Chondrocyte (in vitro differentiated cells): ENCODE measurements around the gene KIF2A. TPM values are rescaled to one million over a fixed set of nuclear protein-coding genes. Genes with fewer than 3 reads are reported as not detected.
A peak's percentile ranks its signal among the peaks of the same experiment; 100 is the strongest.

Experiments
- DNase-seq: peaks from one replicate; pipeline ENCODE4 v3.0.0; 2021; ENCODE audit warnings: mixed read lengths, low spot score
- H3K27ac Mint-ChIP-seq: one replicate; pipeline ENCODE4 v1.8.0; 2021; ENCODE audit warnings: mild to moderate bottlenecking, moderate library complexity, mixed read lengths; ENCODE audit not compliant: unreplicated experiment
- H3K27me3 Mint-ChIP-seq: 2 replicates; pipeline ENCODE4 v1.8.0; 2021; ENCODE audit warnings: low read depth, mixed read lengths
- H3K36me3 Mint-ChIP-seq: 2 replicates; pipeline ENCODE4 v1.8.0; 2021; ENCODE audit warnings: low read depth, mixed read lengths
- H3K4me1 Mint-ChIP-seq: 2 replicates; pipeline ENCODE4 v1.8.0; 2021; ENCODE audit warnings: low read depth, mild to moderate bottlenecking, mixed read lengths
- H3K4me3 Mint-ChIP-seq: one replicate; pipeline ENCODE4 v1.8.0; 2021; ENCODE audit warnings: mild to moderate bottlenecking, moderate library complexity, mixed read lengths; ENCODE audit not compliant: unreplicated experiment
- H3K9me3 Mint-ChIP-seq: 2 replicates; pipeline ENCODE4 v1.8.0; 2021; ENCODE audit warnings: low read depth, mixed read lengths
- total RNA-seq: library from RNA; stranded (reverse); gene quantifications from 3 replicates; pipeline ENCODE4 v1.2.1, GENCODE V29; 2021
- TF ChIP-seq, protein P1 (sequence below): fragments of 200-600 bp; sonication (generic); IDR thresholded peaks from 2 replicates; pipeline ENCODE4 v1.5.0; 2021; ENCODE audit warnings: antibody characterized with exemption, mild to moderate bottlenecking, moderate library complexity

KIF2A gene
- total RNA-seq, 1 donor from 2014 or later, result 37.7 TPM

DNA sequence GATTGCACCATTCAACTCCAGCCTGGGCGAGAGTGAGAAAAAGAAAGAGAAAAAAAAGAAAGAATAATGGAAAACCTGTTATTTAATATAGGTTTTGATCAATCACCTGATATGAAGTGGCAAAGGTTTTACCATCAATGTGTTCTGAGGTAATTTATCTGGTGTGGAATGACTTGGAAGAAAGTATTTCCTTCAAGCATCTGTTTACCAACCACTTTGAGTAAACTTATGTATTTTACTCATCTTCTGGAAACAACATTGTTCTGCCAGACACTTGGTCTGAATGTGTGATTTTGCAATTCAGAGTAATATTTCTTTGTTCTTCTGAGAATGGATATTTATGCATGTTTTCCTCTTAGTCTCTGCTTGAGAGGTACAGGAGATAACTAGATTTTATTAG, 24.3 kb downstream of the KIF2A start:
- Mint-ChIP-seq H3K4me3 (no peak overlapping the region), H3K27me3 (no peaks in the 10 kb centered on the region), H3K4me1 (peaks cover 33% of the 10 kb centered on the region), H3K36me3 (no peaks in the 10 kb centered on the region), H3K9me3 (no peaks in the 10 kb centered on the region), H3K27ac (no peak overlapping the region)
- DNase-seq, result no peak
- TF ChIP-seq, protein P1, sequence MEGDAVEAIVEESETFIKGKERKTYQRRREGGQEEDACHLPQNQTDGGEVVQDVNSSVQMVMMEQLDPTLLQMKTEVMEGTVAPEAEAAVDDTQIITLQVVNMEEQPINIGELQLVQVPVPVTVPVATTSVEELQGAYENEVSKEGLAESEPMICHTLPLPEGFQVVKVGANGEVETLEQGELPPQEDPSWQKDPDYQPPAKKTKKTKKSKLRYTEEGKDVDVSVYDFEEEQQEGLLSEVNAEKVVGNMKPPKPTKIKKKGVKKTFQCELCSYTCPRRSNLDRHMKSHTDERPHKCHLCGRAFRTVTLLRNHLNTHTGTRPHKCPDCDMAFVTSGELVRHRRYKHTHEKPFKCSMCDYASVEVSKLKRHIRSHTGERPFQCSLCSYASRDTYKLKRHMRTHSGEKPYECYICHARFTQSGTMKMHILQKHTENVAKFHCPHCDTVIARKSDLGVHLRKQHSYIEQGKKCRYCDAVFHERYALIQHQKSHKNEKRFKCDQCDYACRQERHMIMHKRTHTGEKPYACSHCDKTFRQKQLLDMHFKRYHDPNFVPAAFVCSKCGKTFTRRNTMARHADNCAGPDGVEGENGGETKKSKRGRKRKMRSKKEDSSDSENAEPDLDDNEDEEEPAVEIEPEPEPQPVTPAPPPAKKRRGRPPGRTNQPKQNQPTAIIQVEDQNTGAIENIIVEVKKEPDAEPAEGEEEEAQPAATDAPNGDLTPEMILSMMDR, result no peak

DNA sequence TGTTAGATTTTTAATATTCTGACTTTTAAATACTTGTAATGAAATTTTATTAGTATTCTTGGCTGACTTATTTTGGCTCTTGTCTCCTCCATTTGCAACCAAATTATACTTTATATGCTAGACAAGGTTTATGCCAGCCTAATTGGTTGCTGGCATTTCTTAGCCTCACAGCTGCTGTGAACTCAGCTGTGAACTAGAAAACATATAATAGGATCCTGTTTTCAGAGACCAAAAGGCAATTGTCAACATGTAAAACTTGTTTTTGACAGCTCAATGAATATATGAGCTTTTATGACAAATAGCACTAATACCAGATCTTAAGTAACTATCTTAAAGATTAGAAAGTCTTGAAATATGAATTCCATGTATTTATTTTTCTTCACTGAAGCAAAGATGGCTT, 25.9 kb downstream of the KIF2A start:
- no peaks in the 10 kb centered on the region for H3K9me3 Mint-ChIP-seq
- H3K36me3 Mint-ChIP-seq, result no peaks in the 10 kb centered on the region
- TF ChIP-seq, protein P1, result no peak
- H3K27ac Mint-ChIP-seq, result no peak overlapping the region
- H3K4me3 Mint-ChIP-seq, result no peak overlapping the region
- no peak for DNase-seq
- H3K4me1 Mint-ChIP-seq, result peaks cover 30% of the 10 kb centered on the region
- H3K27me3 Mint-ChIP-seq, result no peaks in the 10 kb centered on the region

DNA sequence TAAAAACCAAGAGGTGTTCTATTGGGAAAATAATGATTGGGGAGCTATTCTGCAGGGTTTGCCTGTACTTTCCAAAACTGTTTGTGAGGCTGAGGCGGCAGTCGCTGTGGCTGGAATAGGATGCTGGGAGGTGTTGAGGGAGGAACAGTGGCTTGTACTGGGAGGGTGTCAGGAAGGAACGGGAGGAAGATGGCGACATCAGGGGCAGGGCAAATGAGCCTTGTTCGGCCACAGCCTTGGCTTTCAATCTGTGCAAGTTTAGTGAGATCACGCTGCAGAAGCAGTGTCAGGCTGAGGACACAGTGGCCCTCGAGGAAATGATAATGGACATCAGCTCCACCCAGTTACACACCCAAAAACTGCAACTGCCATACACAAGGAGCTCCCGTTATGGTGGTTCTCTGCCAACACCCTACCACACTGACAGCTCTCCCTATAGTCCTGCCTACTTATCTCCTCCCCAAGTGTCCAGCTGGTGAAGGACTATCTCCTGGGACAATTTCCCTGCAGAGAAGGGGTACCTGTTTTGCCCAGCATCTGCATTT, 27.3 kb downstream of the KIF2A start:
- H3K4me3 Mint-ChIP-seq, result no peak overlapping the region
- no peaks in the 10 kb centered on the region for H3K27me3 Mint-ChIP-seq
- H3K4me1 Mint-ChIP-seq, result peaks cover 16% of the 10 kb centered on the region
- no peak for DNase-seq
- no peaks in the 10 kb centered on the region for H3K36me3 Mint-ChIP-seq
- TF ChIP-seq, protein P1, result no peak
- H3K27ac Mint-ChIP-seq, result no peak overlapping the region
- H3K9me3 Mint-ChIP-seq, result no peaks in the 10 kb centered on the region

DNA sequence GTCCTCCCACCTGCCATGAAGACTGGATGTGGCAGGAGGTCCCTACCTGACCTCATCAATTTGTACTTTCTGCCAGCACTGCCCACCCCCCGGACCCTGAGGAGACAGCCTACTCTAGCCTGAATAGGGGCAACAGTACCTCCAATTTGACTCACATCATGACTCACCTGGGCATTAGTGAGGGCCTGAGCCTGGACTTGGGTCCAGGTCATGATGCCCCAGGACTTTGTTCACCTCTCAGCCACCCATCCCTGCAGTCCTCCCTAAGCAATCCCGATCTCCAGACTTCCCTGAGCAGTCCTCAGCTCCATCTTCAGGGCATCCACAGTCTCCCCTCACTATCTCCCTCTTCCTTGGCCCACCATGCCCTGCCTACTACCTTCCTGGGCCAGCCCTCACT, 28.1 kb downstream of the KIF2A start:
- Mint-ChIP-seq H3K4me1 (peaks cover 9% of the 10 kb centered on the region), H3K4me3 (no peak overlapping the region), H3K27ac (no peak overlapping the region), H3K27me3 (no peaks in the 10 kb centered on the region), H3K9me3 (no peaks in the 10 kb centered on the region), H3K36me3 (no peaks in the 10 kb centered on the region)
- TF ChIP-seq, protein P1, result no peak
- no peak for DNase-seq

DNA sequence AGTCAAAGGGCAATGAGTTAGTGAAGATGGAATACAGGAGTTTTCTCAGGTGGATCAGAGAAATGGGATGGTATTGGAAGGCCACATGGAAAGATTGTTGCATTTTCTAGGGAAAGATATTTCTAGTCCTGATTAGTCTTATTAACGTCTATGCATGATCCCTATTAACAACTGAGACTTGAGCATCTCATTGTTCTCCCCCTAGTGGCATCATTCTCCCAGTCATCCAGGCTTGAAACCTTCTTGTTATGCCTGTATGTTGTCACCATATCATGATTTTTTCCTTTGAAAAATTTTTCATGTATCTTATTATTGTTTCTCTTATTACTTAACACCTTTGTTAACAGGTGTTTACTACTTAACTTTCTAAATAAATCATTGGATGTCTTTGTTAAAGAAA, 34.4 kb downstream of the KIF2A start:
- H3K27me3 Mint-ChIP-seq, result no peaks in the 10 kb centered on the region
- no peak for DNase-seq
- TF ChIP-seq, protein P1, result peak; percentile 65
- H3K4me1 Mint-ChIP-seq, result peaks cover 10% of the 10 kb centered on the region
- no peak overlapping the region for H3K4me3 Mint-ChIP-seq
- no peaks in the 10 kb centered on the region for H3K9me3 Mint-ChIP-seq
- H3K36me3 Mint-ChIP-seq, result no peaks in the 10 kb centered on the region
- no peak overlapping the region for H3K27ac Mint-ChIP-seq
